GM19463 (cell line): ENCODE measurements around the gene FADS6.

Source experiments
- ATAC-seq: cut with Tn5 transposase; IDR thresholded peaks from one replicate; pipeline ENCODE4 v1.9.1; 2021; ENCODE audit warnings: mild to moderate bottlenecking, moderate library complexity; ENCODE audit not compliant: unreplicated experiment

Gene FADS6

GRCh38 chr17:74855323-74855722, 38.1 kb downstream of the FADS6 start:
- ATAC-seq = no peak

- no peak for ATAC-seq
Measured at GRCh38 chr17:74854792-74855191, 38.6 kb downstream of the FADS6 start.

GRCh38 chr17:74853669-74854068, 39.8 kb downstream of the FADS6 start:
- no peak for ATAC-seq

DNA sequence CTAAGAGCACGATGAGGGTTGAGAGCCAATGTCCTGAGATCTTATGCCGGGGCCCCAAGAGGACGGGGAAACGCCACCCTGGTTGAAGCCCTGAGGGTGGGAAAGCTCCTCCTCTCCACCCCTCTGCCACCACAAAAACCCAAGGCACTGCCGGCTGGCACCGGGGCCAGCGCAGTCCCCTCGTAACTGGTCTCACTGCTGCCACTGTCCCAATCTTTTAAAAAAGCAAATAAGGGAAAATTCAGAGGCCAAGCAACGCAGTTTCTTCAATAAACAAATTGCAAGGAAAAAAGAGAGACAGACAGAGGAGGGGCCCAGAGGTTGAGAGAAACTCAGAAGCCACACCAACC, 40.4 kb downstream of the FADS6 start:
- no peak for ATAC-seq

DNA sequence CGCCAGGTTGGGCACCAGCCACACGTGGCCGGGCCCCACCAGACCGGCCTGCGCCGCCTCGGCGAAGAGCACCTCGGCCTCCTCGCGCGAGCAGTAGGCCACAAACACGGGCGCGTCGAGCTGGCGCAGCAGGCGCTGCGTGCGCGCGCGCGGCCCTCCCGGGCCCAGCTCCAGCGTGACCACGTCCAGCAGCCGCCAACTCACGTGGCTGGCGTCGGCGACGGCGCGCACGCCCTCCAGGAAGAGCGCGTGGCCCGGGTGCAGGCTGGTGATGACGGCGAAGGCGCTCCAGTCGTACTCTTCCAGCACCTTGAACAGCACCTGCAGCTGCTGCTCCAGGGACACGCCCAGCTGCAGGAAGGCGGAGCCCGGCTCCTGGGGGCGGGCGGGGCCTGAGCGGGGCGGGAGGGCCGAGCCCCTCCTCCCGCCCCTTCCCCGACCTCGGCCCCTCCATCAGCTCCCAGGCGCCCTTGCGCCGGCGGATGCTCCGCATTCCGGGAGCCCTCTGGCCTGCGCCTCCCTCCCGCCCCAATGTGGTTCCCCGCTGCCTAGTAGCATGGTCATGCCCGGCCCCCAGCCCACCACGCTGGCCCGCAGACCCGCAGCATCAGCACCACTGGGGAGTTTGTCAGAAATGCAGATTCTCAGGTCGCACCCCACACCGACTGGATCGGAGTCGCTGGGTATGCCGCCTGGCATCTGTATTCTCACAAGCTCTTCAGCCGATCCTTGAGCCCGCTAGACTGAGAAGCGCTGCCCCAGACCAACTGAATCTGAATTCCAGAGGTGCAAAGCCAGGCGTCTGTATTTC, 41.0 kb downstream of the FADS6 start:
- ATAC-seq = peak; percentile 51

DNA sequence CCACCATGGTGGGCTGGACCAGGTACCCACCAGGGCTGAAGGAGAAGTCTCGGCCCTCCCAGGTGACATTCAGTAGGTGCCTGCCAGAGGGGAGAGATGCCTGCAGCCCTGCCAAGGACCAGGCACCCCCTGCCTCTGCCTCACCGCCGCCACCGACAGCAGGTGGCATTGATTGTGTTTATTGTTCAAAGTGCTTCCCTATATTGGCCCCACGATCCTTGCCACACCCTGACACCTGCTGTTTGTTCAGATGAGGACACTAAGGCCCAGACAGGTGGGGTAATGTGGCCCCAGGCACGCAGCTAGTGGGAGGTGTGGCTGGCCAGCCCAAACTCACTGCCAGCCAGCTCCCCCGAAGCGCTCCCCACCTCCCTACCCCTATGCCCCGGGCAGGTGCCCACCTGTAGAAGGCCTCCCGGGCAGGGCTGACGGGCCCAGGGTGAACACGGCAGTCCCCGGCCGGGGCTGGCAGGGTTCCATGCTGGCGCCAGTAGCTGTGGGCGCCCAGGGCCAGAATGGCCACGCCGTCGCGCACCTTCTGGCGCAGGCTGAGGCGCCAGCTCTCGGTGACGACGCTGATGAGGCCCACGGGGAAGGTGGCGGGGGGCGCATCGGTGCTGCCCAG, 41.7 kb downstream of the FADS6 start:
- no peak for ATAC-seq

DNA sequence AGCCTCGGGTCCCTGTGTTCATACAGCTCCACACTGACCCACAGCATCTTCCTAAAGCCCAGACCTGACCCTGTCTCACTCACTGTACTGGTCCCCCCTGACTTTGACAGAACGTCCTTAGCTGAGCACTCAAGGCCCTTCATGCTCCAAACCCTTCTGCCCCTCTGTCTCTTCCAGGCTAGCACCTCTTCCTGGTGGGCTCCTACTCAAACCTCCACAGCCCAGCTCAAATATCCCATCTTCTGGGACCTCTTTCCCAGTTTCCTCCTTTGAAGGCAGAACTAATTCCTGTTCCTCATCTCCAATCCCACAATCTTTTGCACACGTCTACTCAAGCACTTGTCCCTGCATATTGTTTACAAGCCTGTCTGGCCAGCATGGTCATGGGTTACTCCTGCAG, 42.5 kb downstream of the FADS6 start:
- no peak for ATAC-seq

- ATAC-seq = no peak
Measured at GRCh38 chr17:74850310-74850709, 43.1 kb downstream of the FADS6 start.

DNA sequence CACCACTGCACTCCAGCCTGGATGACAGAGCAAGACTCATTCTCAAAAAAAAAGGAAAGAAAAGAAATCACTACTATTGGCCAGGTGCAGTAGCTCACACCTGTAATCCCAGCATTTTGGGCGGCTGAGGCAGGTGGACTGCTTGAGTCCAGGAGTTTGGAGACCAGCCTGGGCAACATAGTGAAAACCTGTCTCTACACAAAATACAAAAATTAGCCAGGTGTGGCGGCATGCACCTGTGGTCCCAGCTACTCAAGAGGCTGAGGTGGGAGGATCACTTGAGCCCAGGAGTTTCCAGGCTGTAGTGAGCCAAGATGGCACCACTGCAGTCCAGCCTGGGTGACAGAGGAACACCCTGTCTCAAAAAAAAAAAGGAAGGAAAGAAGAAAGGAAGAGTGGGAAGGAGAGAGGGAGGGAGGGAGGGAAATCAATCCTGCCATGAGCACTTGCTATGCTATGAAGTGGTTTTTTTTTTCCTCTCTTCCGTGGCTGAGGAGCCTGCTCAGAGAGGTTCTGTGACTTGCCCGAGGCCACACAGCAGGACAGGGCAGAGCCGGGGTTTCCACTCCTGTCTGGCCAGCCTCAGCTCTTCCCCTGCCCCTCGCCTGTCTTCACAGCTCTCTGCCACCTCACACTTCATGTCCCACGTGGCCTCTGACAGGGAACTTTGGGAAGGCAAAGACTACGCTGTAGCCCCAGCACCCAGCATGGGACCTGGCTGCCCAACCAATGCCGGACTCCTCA, 44.6 kb downstream of the FADS6 start:
- no peak for ATAC-seq

DNA sequence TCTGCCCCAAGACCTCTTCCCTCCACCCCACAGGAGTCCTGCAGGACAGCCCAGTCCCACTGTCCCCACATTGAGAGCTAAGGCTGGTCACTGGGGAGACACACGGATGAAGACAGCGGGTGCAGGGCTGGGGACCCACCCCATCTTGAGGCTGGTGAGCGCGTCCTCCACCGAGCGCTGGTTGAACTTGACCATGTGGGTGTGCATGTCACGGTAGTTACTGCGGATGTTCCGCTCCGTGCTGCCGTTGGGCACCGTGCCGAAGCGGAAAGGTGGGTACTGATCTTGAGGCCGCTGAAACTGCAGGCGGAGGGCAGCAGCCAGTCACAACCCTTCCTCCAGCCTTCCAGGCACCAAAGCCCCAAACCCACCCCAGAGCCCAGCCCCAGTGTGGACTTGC, 46.8 kb downstream of the FADS6 start:
- no peak for ATAC-seq

DNA sequence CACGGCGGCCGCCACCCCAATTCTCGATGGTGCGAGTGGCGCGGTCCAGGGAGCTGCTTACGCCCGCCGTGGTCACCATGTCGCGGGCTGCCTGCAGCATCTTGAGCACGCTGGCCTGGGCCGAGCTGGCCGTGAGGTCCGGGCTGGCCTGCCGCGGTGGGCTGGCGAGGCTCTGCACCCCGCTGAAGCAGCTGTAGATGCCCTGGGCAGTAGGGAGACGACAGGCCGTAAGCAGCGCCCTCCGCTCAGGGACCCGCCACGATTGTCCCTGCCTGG, 50.1 kb downstream of the FADS6 start:
- ATAC-seq = no peak

DNA sequence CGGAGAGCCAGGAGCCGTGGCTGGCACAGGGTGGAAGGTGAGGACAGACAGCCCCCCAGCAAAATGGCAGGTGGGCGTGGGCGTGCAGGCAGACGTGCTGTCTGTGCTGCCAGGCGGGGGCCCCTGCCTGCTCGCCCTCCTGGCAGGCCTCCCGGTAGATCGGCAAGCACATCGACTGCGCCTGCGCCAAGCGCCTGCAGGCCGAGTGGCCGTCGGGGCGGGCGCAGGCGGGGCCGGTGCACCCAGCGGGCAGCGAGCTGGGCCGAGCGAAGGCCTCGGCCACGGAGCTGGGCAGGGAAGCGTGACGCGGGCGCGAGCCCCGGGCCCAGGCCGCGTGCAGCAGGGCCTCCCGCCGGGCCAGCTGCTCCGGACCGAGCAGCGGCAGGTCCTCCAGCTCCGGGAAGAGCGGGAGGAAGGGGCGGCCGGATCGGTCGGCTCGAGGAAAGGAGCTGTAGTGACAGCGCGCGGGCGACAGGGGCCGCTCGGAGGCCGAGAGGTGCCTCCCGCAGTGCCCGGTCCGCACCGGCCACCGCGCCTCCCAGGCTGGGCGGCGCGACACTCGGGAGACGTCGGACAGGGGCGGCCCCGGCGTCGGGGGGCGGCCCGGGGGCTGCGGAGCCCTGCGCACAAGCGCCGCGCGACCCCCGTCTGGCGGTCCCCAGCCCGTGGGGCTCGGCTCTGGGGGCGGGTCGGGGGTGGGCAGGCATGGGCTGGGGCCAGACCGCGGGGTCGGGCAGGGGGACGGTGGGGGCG, 50.7 kb downstream of the FADS6 start:
- ATAC-seq = no peak

DNA sequence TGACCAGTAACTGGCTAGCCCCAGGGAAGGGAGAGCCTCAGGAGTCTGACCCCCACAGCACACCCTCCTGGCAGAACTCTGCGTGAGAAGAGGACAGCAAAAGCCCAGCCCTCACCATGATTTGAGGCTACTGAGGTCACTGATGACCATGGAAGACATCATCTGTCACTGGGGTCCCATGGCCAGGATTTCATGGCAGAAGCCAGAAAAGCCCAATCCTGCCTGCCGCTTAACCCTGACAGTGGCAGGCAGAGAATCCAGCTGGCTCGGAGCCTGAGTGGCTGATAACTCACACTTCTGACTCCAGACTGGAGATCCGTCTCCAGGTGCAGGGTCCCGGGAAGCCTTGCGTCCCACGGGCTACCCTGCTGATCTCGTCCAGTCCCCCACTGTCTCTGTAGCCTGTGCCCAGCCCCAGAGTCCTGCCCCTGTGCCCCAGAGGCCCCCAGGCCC, 51.3 kb downstream of the FADS6 start:
- ATAC-seq = no peak

DNA sequence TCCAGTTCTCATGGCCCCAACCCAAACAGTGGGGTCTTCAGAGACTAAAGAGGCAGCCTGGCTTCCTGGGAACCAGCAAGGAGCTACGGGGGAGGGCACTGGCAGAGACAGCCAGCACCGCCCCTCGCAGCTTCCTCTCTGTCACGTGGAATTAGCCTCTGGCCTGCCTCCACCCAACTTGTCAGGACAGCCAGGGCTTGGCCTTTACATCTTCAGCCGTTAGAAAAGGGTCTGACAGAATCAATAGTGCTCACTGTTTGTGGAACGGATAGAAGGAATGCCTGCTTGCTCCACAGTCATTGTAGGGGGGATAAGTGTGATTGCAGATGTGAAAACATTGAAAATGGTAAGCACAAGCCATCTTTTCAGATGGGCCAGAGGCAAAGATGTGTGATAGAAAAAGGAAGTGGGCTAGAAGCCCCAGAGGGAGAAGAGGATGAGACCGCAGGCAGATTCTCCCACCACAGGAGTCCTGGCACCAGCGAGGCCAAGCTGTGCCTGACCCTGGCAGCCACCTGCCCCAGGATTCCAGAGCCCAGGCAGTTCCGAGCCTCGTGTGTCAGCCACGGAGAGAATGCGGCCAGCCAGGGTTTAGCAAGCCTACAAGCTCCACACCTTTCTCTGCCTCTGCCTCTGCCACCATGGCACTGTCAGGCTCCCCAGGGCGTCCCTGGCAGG, 52.3 kb downstream of the FADS6 start:
- ATAC-seq = no peak

DNA sequence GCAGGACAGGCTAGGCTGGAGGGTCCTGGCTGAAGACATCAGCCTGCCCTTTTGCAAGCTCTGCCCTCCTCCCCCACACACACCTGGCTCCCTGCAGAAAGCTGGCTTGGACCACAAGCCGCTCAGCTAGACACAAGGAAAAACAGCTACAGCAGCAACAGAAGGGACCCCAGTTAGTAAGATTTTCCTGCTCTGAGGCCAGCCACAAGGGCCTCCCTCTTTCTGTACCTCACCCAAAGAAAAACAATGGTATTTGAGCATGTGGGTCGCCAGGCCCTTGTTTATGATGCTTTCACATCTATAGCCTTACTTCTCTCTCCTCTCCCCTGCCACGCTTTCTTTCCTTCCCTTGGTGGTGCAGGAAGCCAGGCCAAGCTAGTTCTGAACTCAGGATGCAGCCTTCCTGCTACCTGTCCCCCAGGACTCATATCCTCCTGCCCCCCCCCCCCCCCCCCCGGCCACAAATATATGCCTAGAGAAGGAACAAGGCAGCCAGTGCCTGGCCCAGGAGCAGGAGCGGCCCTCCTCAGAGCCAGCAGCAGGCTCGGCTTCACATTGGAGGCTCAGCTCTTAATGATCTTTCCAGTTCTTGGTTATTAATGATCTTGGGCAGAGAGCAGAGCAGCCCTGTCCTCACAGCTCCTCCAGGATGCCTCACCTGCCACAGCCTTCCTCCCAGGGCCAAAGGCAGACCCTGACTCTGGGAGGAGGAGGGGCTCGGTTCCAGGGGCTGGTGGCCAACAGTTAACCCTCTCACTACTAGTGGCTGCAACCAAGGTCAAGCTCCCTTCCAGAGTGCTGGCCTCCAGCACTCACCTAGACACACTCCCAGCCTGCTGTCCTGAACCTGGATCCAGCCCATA, 53.2 kb downstream of the FADS6 start:
- ATAC-seq = no peak

GRCh38 chr17:74838274-74838673, 55.2 kb downstream of the FADS6 start:
- no peak for ATAC-seq

- no peak for ATAC-seq
Measured at GRCh38 chr17:74836691-74837467, 56.6 kb downstream of the FADS6 start.

GRCh38 chr17:74836191-74836590, 57.2 kb downstream of the FADS6 start:
- ATAC-seq = no peak
